MM.1S (cell line): ENCODE results near the gene EPS8L2.

ENCODE experiments used
- CTCF ChIP-seq: fragments of 300-600 bp; sonication (generic); IDR thresholded peaks from 2 replicates; pipeline ENCODE4 v1.5.1; 2016; ENCODE audit warnings: antibody characterized with exemption, low read length, mixed read lengths
- EZH2 ChIP-seq: fragments of 300-600 bp; sonication (generic); optimal IDR thresholded peaks from 2 replicates; pipeline ENCODE3; 2017; ENCODE audit warnings: low read depth, mild to moderate bottlenecking, antibody characterized with exemption, low read length, mixed read lengths
- EZH2phosphoT487 ChIP-seq: fragments of 300-600 bp; sonication (generic); IDR thresholded peaks from 2 replicates; pipeline ENCODE4 v1.6.1; 2018; ENCODE audit warnings: antibody characterized with exemption, low read length

- peak; percentile 76 for TF ChIP-seq CTCF
- TF ChIP-seq EZH2: no peak
- no peak for TF ChIP-seq EZH2phosphoT487
Observed at GRCh38 chr11:662689-663274, 43.2 kb upstream of the EPS8L2 start.
